ENCODE data around the gene PSMC3.

The PSMC3 gene

DNA sequence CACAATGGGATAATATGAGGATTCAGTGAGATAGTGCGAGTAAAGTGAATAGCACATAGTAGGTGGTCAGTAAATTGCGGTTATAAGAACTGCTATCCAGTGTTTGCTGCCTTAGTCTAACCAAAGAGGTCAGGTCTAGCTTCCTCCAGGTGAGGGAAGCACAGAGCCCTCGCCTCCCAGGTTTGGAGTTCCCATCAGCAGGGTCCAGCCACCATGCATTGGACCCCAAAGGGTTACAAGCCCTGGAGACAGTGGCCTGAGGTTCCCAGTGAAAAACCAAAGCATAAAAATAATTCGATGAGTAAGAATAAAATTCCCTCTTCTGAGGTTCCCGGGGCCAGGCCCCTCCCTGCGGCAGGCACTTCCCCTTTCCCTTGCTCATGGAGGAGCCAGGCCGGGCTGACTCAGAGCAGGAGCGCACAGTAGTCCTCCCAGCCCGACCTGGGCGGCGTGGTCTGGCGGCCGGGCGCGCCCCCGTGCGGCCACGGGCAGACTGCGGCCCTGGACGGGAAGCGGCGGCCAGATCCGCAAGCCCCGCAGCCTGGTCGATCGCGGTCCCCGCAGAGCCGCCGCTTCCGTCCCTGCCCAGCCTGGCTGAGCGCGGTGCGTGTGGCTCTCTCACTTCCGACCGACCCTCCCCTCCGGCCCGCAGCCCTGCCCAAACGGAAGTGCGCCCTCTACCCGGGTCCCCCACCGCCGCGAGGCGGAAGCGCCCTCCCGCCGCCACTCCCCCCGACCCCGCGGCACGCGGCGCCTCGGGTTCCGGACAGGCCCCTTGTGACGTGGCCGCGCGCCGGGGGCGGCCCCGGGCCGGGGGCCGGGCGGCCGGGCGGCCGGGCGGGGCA is 18.3 kb downstream of the PSMC3 start, which contains the start of gene SLC39A13:
SLC39A13 (plus strand) TSS at position 845 of the 845 bp plus-strand sequence. CDS start 1,505 bp downstream, outside the sequence.
- WGBS, 2 donors (ENCODE audit: extremely low coverage in 2 of 2, insufficient read length in 2 of 2, insufficient replicate concordance in 1 of 2) = no CpG with 5 or more reads among the region's 70 CpGs

DNA sequence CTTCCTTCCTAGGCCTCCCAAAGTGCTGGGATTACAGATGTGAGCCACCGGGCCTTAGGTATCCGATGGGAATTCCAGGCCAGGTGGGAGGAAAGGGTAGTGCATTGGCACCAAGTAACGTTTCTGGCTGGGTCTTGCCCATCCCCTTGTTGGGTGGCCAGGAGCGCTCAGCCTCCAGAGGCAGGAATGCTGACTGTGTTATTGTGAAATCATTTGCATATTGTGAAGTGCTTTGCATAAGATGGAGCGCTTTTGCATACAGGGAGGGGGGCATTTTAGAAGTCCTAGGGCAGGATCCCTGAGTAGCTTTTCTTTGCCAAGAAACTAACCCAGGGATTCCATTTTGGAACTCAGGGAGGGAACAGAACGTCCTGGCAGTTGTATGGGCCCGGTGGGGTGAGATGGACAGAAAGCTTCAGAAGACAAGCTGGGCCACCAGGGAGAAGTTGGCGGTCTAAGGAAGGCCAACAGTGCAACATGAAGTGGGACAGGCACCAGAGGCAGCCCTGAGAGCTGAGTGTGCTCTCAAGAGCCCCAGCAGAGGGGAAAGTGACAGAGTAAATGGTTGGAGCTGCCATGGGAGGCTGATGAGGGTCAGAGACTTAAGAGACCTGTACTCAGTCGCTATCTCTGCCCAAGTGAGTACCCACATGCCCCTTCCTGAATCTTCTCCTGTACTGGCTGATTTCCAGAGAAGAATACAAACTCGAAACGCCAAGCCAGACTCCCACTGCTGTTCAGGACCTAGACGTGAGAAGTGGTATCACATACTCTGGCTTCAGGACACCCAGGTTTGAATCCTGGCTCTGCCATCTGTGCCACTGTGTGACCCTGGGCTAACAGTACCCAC is 19.1 kb downstream of the PSMC3 start:
- Histone ChIP-seq H3K18ac (ENCODE audit: low read length) (peak overlapping the region; percentile 13), H3K36me3 (replicated peaks in 1 of 2; ENCODE audit: control insufficient read depth in 2 of 2, insufficient read depth in 2 of 2, low read length in 2 of 2) (peaks cover 3 to 8% of the 10 kb centered on the region in 2 donors), H3K4ac (ENCODE audit: low read length) (no peak overlapping the region), H3K23ac (ENCODE audit: low read depth, low read length, poor library complexity) (no peak overlapping the region), H3K4me3 (ENCODE audit: low read length in 2 of 2) (peak overlapping the region; percentile 79 to 92), H3K4me1 (ENCODE audit: control insufficient read depth in 2 of 2, insufficient read depth in 1 of 2, low read depth in 1 of 2, low read length in 2 of 2) (peaks cover 8 to 13% of the 10 kb centered on the region in 2 donors), H4K8ac (ENCODE audit: low read depth, low read length) (peak overlapping the region; percentile 5), H2BK15ac (ENCODE audit: low read length) (peak overlapping the region; percentile 0), H2AK5ac (ENCODE audit: low read depth, low read length) (peak overlapping the region; percentile 91), H4K91ac (ENCODE audit: low read depth, low read length, poor library complexity) (no peak overlapping the region), H3K14ac (ENCODE audit: low read length) (no peak overlapping the region), H2AFZ (ENCODE audit: low read length) (peak overlapping the region; percentile 91), H2BK5ac (ENCODE audit: low read length) (no peak overlapping the region), H3K27me3 (ENCODE audit: control insufficient read depth in 3 of 3, insufficient read depth in 3 of 3, low read depth in 1 of 3, low read length in 3 of 3) (no peaks in the 10 kb centered on the region), H3K79me1 (ENCODE audit: low read depth, low read length) (no peaks in the 10 kb centered on the region), H3K9ac (ENCODE audit: low read depth, low read length, poor library complexity) (peak overlapping the region; percentile 79), H3K27ac (replicated peaks; ENCODE audit: low read length) (peak overlapping the region; percentile 97), H2BK12ac (ENCODE audit: low read length) (no peak overlapping the region), H3K9me3 (replicated peaks in 1 of 2; ENCODE audit: control insufficient read depth in 2 of 2, insufficient read depth in 1 of 2, low read depth in 1 of 2, low read length in 2 of 2) (no peaks in the 10 kb centered on the region), H2BK120ac (ENCODE audit: low read depth, low read length) (peak overlapping the region; percentile 19), H3K4me2 (ENCODE audit: insufficient read depth, low read length, poor library complexity, severe bottlenecking) (peak overlapping the region; percentile 72)
- WGBS, 2 donors (ENCODE audit: extremely low coverage in 2 of 2, insufficient read length in 2 of 2, insufficient replicate concordance in 1 of 2) = no CpG with 5 or more reads among the region's 12 CpGs
- DNase-seq (ENCODE audit: low spot score) = no peak

More for the DNA sequence above, 18.3 kb downstream of the PSMC3 start, which contains the start of gene SLC39A13:
- Histone ChIP-seq H3K4me3 (ENCODE audit: low read length in 2 of 2) (peak within 1 kb of the TSS; percentile 79 to 92), H3K4me2 (ENCODE audit: insufficient read depth, low read length, poor library complexity, severe bottlenecking) (peak within 1 kb of the TSS; percentile 74), H3K14ac (ENCODE audit: low read length) (no peak within 1 kb of the TSS), H3K23ac (ENCODE audit: low read depth, low read length, poor library complexity) (peak within 1 kb of the TSS; percentile 100), H3K27me3 (ENCODE audit: control insufficient read depth in 3 of 3, insufficient read depth in 3 of 3, low read depth in 1 of 3, low read length in 3 of 3) (no peaks in the 10 kb centered on the region), H2AK5ac (ENCODE audit: low read depth, low read length) (peak within 1 kb of the TSS; percentile 81), H2BK120ac (ENCODE audit: low read depth, low read length) (no peak within 1 kb of the TSS), H4K8ac (ENCODE audit: low read depth, low read length) (peak within 1 kb of the TSS; percentile 5), H3K9me3 (replicated peaks in 1 of 2; ENCODE audit: control insufficient read depth in 2 of 2, insufficient read depth in 1 of 2, low read depth in 1 of 2, low read length in 2 of 2) (no peaks in the 10 kb centered on the region), H2BK15ac (ENCODE audit: low read length) (no peak within 1 kb of the TSS), H2BK5ac (ENCODE audit: low read length) (peak within 1 kb of the TSS; percentile 72), H3K4me1 (ENCODE audit: control insufficient read depth in 2 of 2, insufficient read depth in 1 of 2, low read depth in 1 of 2, low read length in 2 of 2) (peaks cover 8 to 13% of the 10 kb centered on the region in 2 donors), H3K9ac (ENCODE audit: low read depth, low read length, poor library complexity) (peak within 1 kb of the TSS; percentile 94), H4K91ac (ENCODE audit: low read depth, low read length, poor library complexity) (no peak within 1 kb of the TSS), H3K27ac (replicated peaks; ENCODE audit: low read length) (peak within 1 kb of the TSS; percentile 97), H3K4ac (ENCODE audit: low read length) (no peak within 1 kb of the TSS), H3K79me1 (ENCODE audit: low read depth, low read length) (no peaks in the 10 kb centered on the region), H2BK12ac (ENCODE audit: low read length) (no peak within 1 kb of the TSS), H2AFZ (ENCODE audit: low read length) (peak within 1 kb of the TSS; percentile 91), H3K18ac (ENCODE audit: low read length) (peak within 1 kb of the TSS; percentile 95), H3K36me3 (replicated peaks in 1 of 2; ENCODE audit: control insufficient read depth in 2 of 2, insufficient read depth in 2 of 2, low read length in 2 of 2) (peaks cover 3 to 12% of the 10 kb centered on the region in 2 donors)
- DNase-seq (ENCODE audit: low spot score) = peak; percentile 93

DNA sequence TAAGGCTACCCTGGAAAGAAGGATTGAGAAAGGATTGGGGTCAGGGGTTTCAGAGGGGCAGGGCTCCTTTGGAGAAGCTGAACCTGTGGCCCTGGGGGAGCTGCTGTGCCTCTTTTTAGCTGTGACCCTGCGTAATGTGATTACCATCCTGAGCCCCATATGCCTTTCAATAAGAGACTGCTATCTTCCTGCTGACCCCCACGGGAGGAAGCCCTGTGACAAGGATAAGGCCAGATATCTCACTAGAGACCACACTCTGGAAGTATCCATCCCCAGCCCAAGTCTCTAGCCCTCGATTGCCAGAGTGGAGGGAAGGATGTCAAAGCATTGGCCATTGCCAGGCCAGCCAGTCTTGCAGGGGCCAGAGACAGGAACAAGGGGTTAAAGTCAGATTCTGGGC is 22.7 kb downstream of the PSMC3 start:
- Histone ChIP-seq H3K23ac (ENCODE audit: low read depth, low read length, poor library complexity) (no peak overlapping the region), H2BK120ac (ENCODE audit: low read depth, low read length) (no peak overlapping the region), H2BK15ac (ENCODE audit: low read length) (no peak overlapping the region), H3K4me3 (ENCODE audit: low read length in 2 of 2) (no peak overlapping the region), H3K4me2 (ENCODE audit: insufficient read depth, low read length, poor library complexity, severe bottlenecking) (no peak overlapping the region), H3K14ac (ENCODE audit: low read length) (no peak overlapping the region), H3K36me3 (replicated peaks in 1 of 2; ENCODE audit: control insufficient read depth in 2 of 2, insufficient read depth in 2 of 2, low read length in 2 of 2) (no peaks in the 10 kb centered on the region), H2BK5ac (ENCODE audit: low read length) (no peak overlapping the region), H3K9ac (ENCODE audit: low read depth, low read length, poor library complexity) (no peak overlapping the region), H3K9me3 (replicated peaks in 1 of 2; ENCODE audit: control insufficient read depth in 2 of 2, insufficient read depth in 1 of 2, low read depth in 1 of 2, low read length in 2 of 2) (no peaks in the 10 kb centered on the region), H3K18ac (ENCODE audit: low read length) (peak overlapping the region; percentile 65), H2AK5ac (ENCODE audit: low read depth, low read length) (no peak overlapping the region), H3K4ac (ENCODE audit: low read length) (no peak overlapping the region), H4K8ac (ENCODE audit: low read depth, low read length) (no peak overlapping the region), H3K27me3 (ENCODE audit: control insufficient read depth in 3 of 3, insufficient read depth in 3 of 3, low read depth in 1 of 3, low read length in 3 of 3) (no peaks in the 10 kb centered on the region), H2AFZ (ENCODE audit: low read length) (peak overlapping the region; percentile 34), H3K79me1 (ENCODE audit: low read depth, low read length) (no peaks in the 10 kb centered on the region), H3K27ac (replicated peaks; ENCODE audit: low read length) (no peak overlapping the region), H4K91ac (ENCODE audit: low read depth, low read length, poor library complexity) (no peak overlapping the region), H2BK12ac (ENCODE audit: low read length) (no peak overlapping the region), H3K4me1 (ENCODE audit: control insufficient read depth in 2 of 2, insufficient read depth in 1 of 2, low read depth in 1 of 2, low read length in 2 of 2) (peaks cover 6 to 13% of the 10 kb centered on the region in 2 donors)
- no peak for DNase-seq (ENCODE audit: low spot score)
- WGBS, 2 donors (ENCODE audit: extremely low coverage in 2 of 2, insufficient read length in 2 of 2, insufficient replicate concordance in 1 of 2) = no CpG with 5 or more reads among the region's 3 CpGs
